Body of pancreas (tissue), 4 donors: ENCODE data around the gene RTL10. TPM values are rescaled to one million over a fixed set of nuclear protein-coding genes. Genes with fewer than 3 reads are reported as not detected.

Experiments used
- ATAC-seq: fragments of 150-250 bp; one replicate; pipeline ENCODE4 v1.9.1; 2016
- DNase-seq, 4 donors: peaks; one replicate each; pipeline ENCODE4 v3.0.0-alpha.2; 2019
- H3K27ac ChIP-seq, 4 donors: fragments of 200-600 bp; sonication (generic); 1 replicate in 3 of 4; 2 replicates in 1 of 4; pipeline versions ENCODE4 v1.5.1 to v1.6.1; 2016 to 2019; ENCODE audit warnings: mild to moderate bottlenecking in 1 of 4, mixed read lengths in 1 of 4, moderate library complexity in 1 of 4
- H3K27me3 ChIP-seq, 2 donors: fragments of 200-600 bp; sonication (generic); one replicate each; pipeline ENCODE4 v1.6.0; 2016; ENCODE audit warnings: mild to moderate bottlenecking in 1 of 2
- H3K36me3 ChIP-seq, 2 donors: fragments of 200-600 bp; sonication (generic); replicated peaks in 1 of 2; 2 replicates each; pipeline ENCODE4 v1.5.1; 2016; ENCODE audit warnings: low read depth in 2 of 2; ENCODE audit not compliant: insufficient read depth in 1 of 2
- H3K4me1 ChIP-seq: fragments of 200-600 bp; sonication (generic); one replicate; pipeline ENCODE4 v1.6.0; 2016
- H3K4me3 ChIP-seq, 2 donors: fragments of 200-600 bp; sonication (generic); 1 replicate in 1 of 2; 2 replicates in 1 of 2; pipeline ENCODE4 v1.5.1; 2016 to 2019
- H3K9me3 ChIP-seq, 3 donors: fragments of 200-600 bp; sonication (generic); 1 replicate in 2 of 3; 2 replicates in 1 of 3; pipeline ENCODE4 v1.5.1; 2016
- CTCF ChIP-seq, 7 experiments: fragments of 450-650 bp in 4 of 7; fragments of 200-600 bp in 3 of 7; sonication (generic) in 3 of 7; IDR thresholded peaks; one replicate each; pipeline ENCODE4 v1.5.1; 2016 to 2019; ENCODE audit warnings: antibody characterized with exemption in 7 of 7
- POLR2A ChIP-seq, 3 donors: fragments of 450-650 bp; IDR thresholded peaks; one replicate each; pipeline ENCODE4 v1.6.1; 2016; ENCODE audit warnings: antibody characterized with exemption in 3 of 3, mild to moderate bottlenecking in 2 of 3
- WGBS, 2 donors: methylation state at CpG; one replicate each; pipeline ENCODE4 v1.1.5; 2017; 5-methylcytosine and 5-hydroxymethylcytosine counted together
- intact Hi-C: fragments of 100-400 bp; cut with DNase I; formaldehyde crosslinking; loops from one replicate; pipeline ENCODE4 v1.15.1; 2023
- total RNA-seq, 2 donors: library from RNA; depleted of rRNA; stranded (reverse); fragments of >200 nt; gene quantifications; one replicate each; pipeline ENCODE4 v1.1.0, GENCODE V29; 2016

RTL10 gene
- total RNA-seq, 2 donors from 2014 or later = 10.2 to 14.8 TPM

DNA sequence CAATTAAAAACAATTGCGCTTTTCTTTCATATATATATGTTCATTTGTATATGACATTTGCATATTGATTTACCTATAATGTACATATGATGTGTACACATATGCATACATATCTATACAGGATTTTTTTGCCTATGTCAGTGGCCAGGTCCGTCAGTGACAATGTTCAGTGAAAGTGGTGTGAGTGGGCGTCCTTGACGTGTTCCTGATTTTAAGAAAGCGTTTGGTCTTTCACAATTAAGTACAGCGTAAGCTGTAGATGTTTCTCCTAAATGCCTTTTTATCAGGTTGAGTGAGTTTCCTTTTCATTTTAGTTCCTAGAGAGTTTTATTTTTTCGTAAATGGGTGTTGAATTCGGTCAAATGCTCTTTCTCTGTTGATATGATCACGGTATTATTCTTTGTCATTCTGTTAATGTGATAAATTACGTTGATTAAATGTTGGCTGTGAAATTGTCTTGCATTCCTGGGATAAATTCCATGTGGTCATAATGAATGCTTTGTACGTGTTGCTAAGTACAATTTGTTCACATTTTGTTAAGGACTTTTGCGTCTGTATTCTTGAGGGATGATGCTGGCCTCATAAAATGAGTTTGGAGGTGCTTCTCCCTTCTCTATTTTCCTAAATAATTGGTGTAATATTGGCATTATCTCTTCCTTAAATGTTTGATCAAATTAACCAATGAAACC lies 10.6 kb upstream of the RTL10 start:
- Histone ChIP-seq H3K27me3 (no peaks in the 10 kb centered on the region), H3K4me1 (peaks cover 18% of the 10 kb centered on the region), H3K36me3 (no peaks in the 10 kb centered on the region), H3K4me3 (no peak overlapping the region), H3K27ac (peak overlapping the region in 3 of 4 donors; percentile 34 to 50 (median 48)), H3K9me3 (no peaks in the 10 kb centered on the region)
- TF ChIP-seq POLR2A (IDR thresholded peaks at IDR 0.05) (no peak), CTCF (IDR thresholded peaks at IDR 0.05) (no peak)
- intact Hi-C loops = no loop called here
- 57 to 58% methylated on average over 12 of the region's 12 CpGs for WGBS, 2 donors
- ATAC-seq (peak; percentile 75), DNase-seq (no peak)

DNA sequence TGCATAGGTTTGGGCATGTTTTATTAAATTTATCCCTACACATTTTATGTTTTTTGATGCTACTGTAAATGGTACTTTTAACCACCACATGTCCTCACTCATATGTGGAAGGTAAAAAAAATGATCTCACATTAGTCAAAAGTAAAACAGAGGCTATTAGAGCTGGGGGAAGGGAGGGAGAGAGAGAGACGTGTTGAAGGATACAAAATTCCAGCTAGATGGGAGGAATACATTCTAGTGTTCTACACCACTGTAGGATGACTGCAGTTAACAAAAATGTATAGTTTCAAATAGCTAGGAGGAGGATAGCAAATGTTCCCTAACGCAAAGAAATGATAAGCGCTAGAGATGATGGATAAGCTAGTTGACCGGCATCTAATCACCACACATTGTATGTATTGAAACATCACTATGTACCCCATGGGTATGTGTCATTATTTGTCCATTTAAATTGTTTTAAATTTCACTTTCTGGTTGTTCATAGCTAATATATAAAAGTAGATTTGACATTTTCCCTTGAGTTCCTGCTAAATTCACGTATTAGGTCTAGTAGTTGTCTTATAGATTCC lies 9.9 kb upstream of the RTL10 start:
- no peak for TF ChIP-seq POLR2A (IDR thresholded peaks at IDR 0.05)
- no peak for TF ChIP-seq CTCF (IDR thresholded peaks at IDR 0.05)
- ATAC-seq (no peak), DNase-seq (no peak)
- Histone ChIP-seq H3K4me3 (no peak overlapping the region), H3K36me3 (no peaks in the 10 kb centered on the region), H3K4me1 (peaks cover 12% of the 10 kb centered on the region), H3K27ac (peak overlapping the region in 1 of 4 donors; percentile 50), H3K27me3 (no peaks in the 10 kb centered on the region), H3K9me3 (no peaks in the 10 kb centered on the region)
- WGBS, 2 donors = 85 to 87% methylated on average over 5 of the region's 5 CpGs
- intact Hi-C loops = no loop called here

GRCh38 chr22:19863571-19863970 lies 8.9 kb upstream of the RTL10 start:
- intact Hi-C loops = no loop called here
- TF ChIP-seq POLR2A (IDR thresholded peaks at IDR 0.05) (no peak), CTCF (IDR thresholded peaks at IDR 0.05) (no peak)
- Histone ChIP-seq H3K27me3 (no peaks in the 10 kb centered on the region), H3K4me3 (no peak overlapping the region), H3K4me1 (peaks cover 5% of the 10 kb centered on the region), H3K36me3 (no peaks in the 10 kb centered on the region), H3K27ac (no peak overlapping the region), H3K9me3 (no peaks in the 10 kb centered on the region)
- ATAC-seq (no peak), DNase-seq (no peak)
- 64 to 91% methylated on average over 5 of the region's 5 CpGs for WGBS, 2 donors

GRCh38 chr22:19862619-19863246 lies 8.1 kb upstream of the RTL10 start:
- no peak for DNase-seq
- TF ChIP-seq CTCF (IDR thresholded peaks at IDR 0.05) = no peak
- no peaks in the 10 kb centered on the region for H3K27me3 ChIP-seq
- no peaks in the 10 kb centered on the region for H3K36me3 ChIP-seq
- WGBS, 2 donors = 88 to 95% methylated on average over 13 of the region's 13 CpGs
- H3K9me3 ChIP-seq = no peaks in the 10 kb centered on the region
- H3K4me1 ChIP-seq = peaks cover 5% of the 10 kb centered on the region
- no peak overlapping the region for H3K27ac ChIP-seq
- intact Hi-C loops = no loop called here
- no peak overlapping the region for H3K4me3 ChIP-seq
- no peak for ATAC-seq
